NCI-H82 (cell line): ENCODE measurements around the gene CPE.
"Not testable (repeated sequence)": the region's sequence is repeated elsewhere in the genome, so short reads cannot be mapped to it uniquely, and the experiment has no call there.

Source experiments
- DNase-seq: peaks from one replicate; lab custom pipeline; 2025; lab: John Stamatoyannopoulos, UW

The CPE gene

DNA sequence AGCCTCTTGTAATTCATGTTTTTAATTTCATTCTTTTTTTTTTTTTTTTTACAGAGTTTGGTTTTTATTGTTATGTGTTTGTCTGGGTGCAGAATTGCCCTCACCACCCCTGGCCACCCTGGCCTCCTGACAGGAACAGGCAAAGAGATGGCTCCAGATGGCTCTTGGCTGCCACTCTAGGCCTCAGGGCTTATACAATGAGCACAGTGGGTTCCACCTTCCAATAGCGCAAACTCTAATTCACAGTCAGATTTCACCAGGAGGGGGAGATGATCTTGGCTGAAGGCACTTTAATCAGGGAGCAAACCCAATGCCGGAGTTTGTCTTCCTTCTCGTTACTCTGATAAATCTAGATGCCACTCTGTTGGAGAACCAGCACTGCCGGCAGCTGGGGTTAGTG, 24.8 kb downstream of the CPE start:
- peak; percentile 7 for DNase-seq

GRCh38 chr4:165404080-165404479, 25.3 kb downstream of the CPE start:
- DNase-seq, result no peak

DNA sequence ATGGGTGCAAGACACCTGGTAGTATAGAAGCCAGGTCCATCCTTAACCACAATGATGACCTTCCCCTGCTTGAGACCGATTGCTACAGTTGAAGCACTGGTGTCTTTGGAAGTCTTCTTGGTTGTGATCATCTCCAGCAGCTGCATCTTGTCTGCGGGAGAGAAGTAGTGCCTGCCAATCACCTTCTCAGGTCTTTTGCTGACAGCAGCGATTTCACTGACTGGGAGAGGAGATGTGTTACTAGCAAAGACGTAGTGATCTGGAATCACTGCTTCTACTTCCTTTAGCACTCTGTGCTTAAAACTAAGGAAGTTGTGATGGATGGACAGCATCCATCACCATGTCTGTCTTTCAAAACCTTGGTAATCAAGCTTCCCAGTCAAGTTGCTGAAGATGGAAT, 25.9 kb downstream of the CPE start:
- DNase-seq, result no peak

DNA sequence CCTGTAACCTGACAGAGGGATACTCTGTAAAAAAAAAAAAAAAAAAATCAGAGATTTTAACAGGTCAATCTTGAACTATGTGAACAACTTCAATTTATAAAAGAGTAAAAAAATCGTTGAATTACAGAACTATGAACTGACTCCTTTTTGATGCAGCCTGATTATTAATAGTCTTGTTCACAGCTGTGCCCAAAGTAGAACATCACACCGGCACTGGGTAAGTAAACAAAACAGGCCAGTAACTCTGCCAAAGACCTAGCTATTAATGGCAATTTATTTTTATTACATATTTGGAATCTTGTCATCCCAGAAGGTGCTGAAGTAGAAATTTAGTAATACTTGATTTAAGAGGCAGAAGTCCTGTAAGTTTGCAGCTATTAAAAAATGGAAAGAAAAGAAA, 31.4 kb downstream of the CPE start:
- no peak for DNase-seq

DNA sequence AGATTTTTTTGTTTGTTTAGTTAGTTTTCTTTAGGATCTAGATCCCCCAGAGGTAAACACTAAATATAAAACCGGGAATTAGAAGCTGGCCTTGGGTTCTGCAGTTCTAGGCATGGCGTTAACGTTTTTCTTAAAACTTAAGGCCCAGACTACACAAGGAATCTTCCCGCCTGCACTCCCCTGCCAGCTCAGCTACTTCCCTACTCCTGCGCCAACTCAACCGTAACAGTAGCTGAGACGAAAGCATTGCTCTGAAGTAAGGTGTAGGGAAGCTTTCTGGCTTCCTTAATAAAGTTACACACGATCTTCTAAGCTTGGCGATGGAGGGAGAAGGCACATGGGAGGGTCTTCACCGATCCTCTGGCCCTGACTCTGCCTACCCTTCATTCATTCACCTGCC, 37.1 kb downstream of the CPE start:
- DNase-seq, result no peak

DNA sequence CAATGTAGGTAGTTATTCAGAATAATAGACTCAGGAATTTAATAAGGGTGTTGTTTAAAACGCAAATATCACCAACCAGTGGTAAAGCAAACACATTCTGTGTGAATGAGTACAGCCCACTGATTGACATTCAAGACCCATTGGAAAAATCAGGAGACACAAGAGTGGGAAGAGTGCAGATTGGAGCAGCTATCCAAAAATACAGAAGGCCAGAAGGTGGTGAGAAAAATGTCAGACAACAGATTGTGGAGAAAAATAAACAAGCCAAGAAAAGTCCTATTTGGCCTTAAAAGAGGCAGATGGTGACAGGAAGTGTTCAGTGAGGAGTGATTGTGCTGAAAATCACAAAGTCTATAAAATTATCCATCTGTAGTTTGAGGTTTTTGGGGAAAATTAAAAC, 39.3 kb downstream of the CPE start:
- DNase-seq, result no peak

- no peak for DNase-seq
Measured at GRCh38 chr4:165425629-165426028, 46.8 kb downstream of the CPE start.

GRCh38 chr4:165426331-165426730, 47.5 kb downstream of the CPE start:
- no peak for DNase-seq

DNA sequence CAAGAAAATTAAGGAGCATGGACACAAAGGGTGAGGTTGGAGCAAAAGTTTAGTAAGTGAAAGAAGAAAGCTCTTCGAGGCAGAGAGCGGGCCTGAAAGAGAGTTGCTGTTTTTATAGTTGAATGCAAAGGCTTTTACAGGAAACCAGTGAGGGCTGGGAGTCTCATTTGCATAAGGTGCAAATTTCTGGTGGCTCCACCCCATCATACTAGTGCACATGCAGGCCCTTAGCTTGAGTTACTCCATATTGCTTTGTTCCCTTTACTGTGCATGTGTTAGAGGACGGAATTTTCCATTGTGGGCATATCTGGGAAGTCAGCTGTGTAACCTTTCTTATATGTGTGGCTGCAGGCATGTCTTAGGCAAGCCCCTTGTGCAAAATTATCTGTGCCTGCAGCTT, 48.0 kb downstream of the CPE start:
- no peak for DNase-seq

DNA sequence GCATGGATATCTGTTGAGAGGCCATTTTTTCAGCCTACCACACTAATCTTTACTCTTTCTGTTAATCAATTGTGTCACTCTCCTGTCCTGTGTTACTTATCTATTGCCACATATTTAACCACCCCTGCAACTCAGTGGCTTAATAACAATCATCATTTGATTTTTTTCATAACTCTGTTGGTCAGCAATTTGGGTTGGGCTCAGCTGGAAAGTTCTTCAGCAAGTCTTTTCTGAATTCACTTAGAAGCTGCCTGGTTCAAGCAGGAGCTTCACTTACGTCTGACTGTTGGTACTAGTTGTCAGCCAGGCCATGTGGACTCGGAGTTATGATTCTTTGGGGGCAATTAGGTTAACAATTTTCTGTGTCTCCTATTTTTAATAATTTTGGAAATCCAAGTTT, 50.1 kb downstream of the CPE start:
- no peak for DNase-seq

GRCh38 chr4:165433529-165433928, 54.7 kb downstream of the CPE start:
- no peak for DNase-seq

GRCh38 chr4:165437691-165438090, 58.9 kb downstream of the CPE start:
- no peak for DNase-seq

GRCh38 chr4:165439344-165439743, 60.5 kb downstream of the CPE start:
- DNase-seq, result no peak

DNA sequence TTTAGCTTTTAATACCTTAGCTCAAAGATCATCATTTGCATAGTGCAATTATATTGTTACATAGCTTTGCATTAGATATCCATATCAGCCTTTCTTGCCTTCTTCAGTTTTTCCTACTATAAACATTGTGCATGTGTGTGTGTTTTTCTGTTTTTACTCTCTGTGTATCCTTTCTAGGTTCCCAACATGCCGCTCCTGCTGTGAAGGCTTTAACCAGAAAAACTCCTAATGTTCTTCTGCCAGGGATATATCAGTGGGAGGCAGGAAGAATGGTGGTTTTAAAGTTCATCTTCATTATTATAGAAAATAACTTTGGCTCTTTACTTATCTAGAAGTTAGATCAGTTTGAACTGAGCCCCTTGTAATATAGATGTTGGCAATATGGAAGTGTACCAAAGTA, 61.2 kb downstream of the CPE start:
- no peak for DNase-seq

GRCh38 chr4:165440415-165441158, 61.8 kb downstream of the CPE start:
- DNase-seq, result no peak

DNA sequence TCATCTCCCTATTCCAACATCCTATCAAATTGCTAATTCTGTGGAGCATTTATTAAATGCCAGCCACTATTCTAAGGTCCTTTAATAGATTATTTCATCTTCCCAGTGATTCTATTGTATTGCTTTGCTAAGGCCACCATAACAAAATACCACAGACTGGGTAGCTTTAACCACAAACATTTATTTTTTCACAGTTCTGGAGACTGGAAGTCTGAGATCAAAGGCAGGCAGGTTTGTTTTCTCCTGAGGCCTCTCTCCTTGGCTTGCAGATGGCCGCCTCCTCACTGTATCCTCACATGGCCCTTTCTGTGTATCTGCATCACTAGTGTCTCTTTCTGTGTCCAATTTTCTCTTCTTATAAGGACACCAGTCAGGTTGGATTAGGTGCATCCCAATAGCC, 64.5 kb downstream of the CPE start:
- no peak for DNase-seq

DNA sequence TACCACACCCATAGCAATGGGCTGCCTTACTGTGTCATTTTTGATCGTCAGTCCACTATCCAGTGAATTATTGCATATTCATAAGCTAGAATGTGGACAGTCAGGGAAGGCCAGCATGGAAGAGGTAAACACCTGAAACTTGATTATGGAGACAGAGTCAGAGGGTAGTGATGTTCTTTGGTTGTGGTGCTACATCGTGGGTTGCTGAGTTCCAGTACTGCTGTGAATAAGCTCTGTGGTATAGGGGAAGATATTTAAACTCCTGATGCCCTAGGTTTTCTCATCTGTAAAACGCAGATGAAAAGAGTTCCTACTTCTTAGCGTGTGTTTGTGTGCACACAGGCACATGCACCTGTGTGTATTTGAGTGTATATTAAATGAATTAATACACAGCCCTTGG, 69.9 kb downstream of the CPE start:
- no peak for DNase-seq

DNA sequence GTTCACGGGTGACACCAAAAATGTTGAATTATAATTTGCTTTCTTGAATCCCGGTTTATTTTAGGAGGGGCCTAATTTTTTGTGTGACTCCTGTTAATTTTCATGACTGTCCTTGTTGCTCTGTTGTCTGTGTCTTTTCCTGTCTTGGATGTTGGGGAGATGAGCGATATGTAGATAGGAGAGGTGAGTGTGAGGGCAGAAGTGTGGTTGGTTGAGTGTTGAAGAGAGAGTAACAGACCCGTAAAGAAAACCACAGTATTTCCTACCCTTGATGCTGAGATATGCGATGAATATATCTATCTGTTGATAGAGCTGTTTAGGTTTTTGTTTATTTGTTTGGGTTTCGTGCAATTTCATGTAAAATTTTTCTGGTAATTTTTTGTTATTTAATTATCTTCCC, 70.5 kb downstream of the CPE start:
- DNase-seq, result no peak

- peak; percentile 74 for DNase-seq
Measured at GRCh38 chr4:165450871-165451270, 72.1 kb downstream of the CPE start.

- DNase-seq, result not testable (repeated sequence)
Measured at GRCh38 chr4:165453140-165453539, 74.3 kb downstream of the CPE start.

DNA sequence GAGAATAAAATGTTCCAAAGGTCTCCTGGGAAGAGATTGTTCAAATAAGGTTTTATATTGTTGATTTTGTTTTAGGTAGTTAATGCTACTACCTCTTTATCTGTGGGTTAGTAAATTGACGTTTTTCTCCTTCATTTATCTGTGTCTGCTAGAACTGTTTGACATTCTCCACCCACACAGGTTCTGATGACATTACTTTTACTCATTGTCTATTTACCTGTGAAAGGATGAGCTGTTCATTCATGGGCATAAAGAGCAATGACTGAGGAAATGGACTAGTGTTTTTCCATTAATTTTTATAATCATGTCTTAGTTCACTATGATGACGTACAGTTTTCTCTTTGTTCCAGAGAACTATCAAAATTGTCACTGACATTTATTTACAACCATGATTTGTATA, 75.6 kb downstream of the CPE start:
- DNase-seq, result no peak

DNA sequence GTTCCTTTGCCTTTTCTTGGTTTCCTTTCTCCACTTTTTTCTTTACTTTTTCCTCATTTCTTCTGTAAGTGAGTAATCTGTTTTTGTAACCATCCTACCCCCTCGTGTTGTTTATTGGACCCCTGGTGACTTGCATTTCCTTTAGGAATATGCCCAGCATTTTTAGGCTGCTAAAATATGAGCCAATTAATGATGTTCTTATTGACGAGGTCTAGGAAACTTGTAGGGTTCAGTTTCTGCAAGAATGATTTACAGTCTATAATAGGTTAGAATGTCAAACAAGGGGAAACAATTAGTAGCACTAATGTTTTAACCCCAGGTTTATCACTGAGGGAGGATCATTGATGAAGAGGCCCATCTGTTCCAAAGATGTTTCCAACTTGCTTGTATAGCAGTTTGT, 79.0 kb downstream of the CPE start:
- DNase-seq, result peak; percentile 75

- DNase-seq, result peak; percentile 13
Measured at GRCh38 chr4:165458471-165458870, 79.7 kb downstream of the CPE start.

- DNase-seq, result no peak
Measured at GRCh38 chr4:165461159-165461821, 82.5 kb downstream of the CPE start.
